ENCODE data around the gene TBC1D10A.

Gene TBC1D10A

GRCh38 chr22:30288419-30289140 lies 38.2 kb downstream of the TBC1D10A start:
- Histone ChIP-seq H3K27me3 (ENCODE audit: insufficient read depth, low read length) (no peaks in the 10 kb centered on the region), H3K79me1 (ENCODE audit: low read length) (peaks cover 10% of the 10 kb centered on the region), H4K8ac (ENCODE audit: low read depth, low read length) (peak overlapping the region; percentile 20), H3K27ac (ENCODE audit: low read depth, low read length) (peak overlapping the region; percentile 77), H3K4me1 (ENCODE audit: control insufficient read depth in 1 of 2, insufficient read depth in 2 of 2, low read length in 2 of 2) (peaks cover 24 to 27% of the 10 kb centered on the region in 2 experiments), H3K79me2 (ENCODE audit: control insufficient read depth, insufficient read depth, low read length, poor library complexity) (peaks cover 6% of the 10 kb centered on the region), H2AFZ (ENCODE audit: insufficient read depth, low read length, poor library complexity) (peak overlapping the region; percentile 5), H3K14ac (ENCODE audit: low read length) (peak overlapping the region; percentile 87), H3K4me3 (ENCODE audit: low read depth, low read length) (peak overlapping the region; percentile 84), H2BK12ac (ENCODE audit: low read length) (peak overlapping the region; percentile 51), H4K12ac (ENCODE audit: low read depth, low read length) (peak overlapping the region; percentile 43), H3K36me3 (ENCODE audit: control insufficient read depth in 1 of 2, insufficient read depth in 2 of 2, low read length in 2 of 2) (peaks cover 51 to 55% of the 10 kb centered on the region in 2 experiments), H2AK5ac (ENCODE audit: low read length) (peak overlapping the region; percentile 5), H3K9me3 (ENCODE audit: insufficient read depth, low read depth, low read length) (peaks cover 3% of the 10 kb centered on the region), H3K4ac (ENCODE audit: low read depth, low read length) (peak overlapping the region; percentile 58), H3K18ac (ENCODE audit: low read length) (peak overlapping the region; percentile 31), H2BK120ac (ENCODE audit: insufficient read depth, low read length, poor library complexity) (peak overlapping the region; percentile 72), H3K9ac (ENCODE audit: low read length) (peak overlapping the region; percentile 70), H3K4me2 (ENCODE audit: low read length) (peak overlapping the region; percentile 81), H4K91ac (ENCODE audit: low read depth, low read length) (peak overlapping the region; percentile 77), H2BK5ac (ENCODE audit: low read depth, low read length, poor library complexity) (peak overlapping the region; percentile 81), H3K23ac (ENCODE audit: low read length) (no peak overlapping the region)
- WGBS (ENCODE audit: extremely low coverage, insufficient coverage, insufficient read length) = no CpG with 5 or more reads among the region's 27 CpGs
- DNase-seq = no peak

DNA sequence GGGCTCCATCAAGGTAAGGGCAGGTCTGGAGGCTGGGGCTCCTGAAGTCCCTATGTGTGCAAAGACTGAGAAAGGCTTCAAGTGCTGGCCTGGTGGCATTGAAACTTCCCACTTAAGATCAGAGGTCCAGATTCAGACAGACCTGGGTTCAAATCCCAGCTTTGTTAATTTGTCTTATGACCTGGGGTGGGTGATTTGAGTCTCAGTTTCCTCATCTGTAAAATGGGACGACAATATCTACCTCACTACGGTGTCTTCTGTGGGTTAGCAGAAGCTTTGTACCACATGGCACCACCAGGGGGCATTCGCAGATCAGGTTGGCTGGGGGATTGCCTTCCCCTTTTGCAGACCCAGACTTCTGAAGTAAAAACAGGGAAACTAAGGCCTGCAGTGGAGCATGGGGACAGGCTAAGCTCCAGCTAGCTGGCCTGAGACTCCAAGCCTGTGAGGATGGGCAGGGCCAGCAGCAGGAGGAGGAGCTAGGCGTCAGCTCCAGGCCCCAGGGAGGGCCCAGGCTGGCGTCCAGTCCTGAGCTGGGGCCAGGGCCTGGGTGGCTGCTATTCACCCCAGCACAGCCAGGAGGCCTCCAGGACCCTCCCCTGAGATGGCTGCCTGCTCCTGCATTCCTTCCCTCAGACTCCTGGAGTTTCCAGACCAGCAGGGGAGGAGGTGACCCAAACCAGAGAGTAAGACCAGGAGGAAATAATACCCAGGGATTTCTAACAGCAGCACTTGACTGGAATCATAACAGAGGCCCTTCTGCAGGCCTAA lies 38.9 kb downstream of the TBC1D10A start:
- Histone ChIP-seq H3K4me1 (ENCODE audit: control insufficient read depth in 1 of 2, insufficient read depth in 2 of 2, low read length in 2 of 2) (peaks cover 24 to 29% of the 10 kb centered on the region in 2 experiments), H3K27ac (ENCODE audit: low read depth, low read length) (peak overlapping the region; percentile 77), H3K4me3 (ENCODE audit: low read depth, low read length) (no peak overlapping the region), H3K79me1 (ENCODE audit: low read length) (peaks cover 10% of the 10 kb centered on the region), H3K4ac (ENCODE audit: low read depth, low read length) (no peak overlapping the region), H4K91ac (ENCODE audit: low read depth, low read length) (no peak overlapping the region), H3K9me3 (ENCODE audit: insufficient read depth, low read depth, low read length) (peaks cover 5% of the 10 kb centered on the region), H3K79me2 (ENCODE audit: control insufficient read depth, insufficient read depth, low read length, poor library complexity) (peaks cover 6% of the 10 kb centered on the region), H3K36me3 (ENCODE audit: control insufficient read depth in 1 of 2, insufficient read depth in 2 of 2, low read length in 2 of 2) (peaks cover 49 to 55% of the 10 kb centered on the region in 2 experiments), H2BK120ac (ENCODE audit: insufficient read depth, low read length, poor library complexity) (no peak overlapping the region), H3K18ac (ENCODE audit: low read length) (no peak overlapping the region), H2AK5ac (ENCODE audit: low read length) (no peak overlapping the region), H3K27me3 (ENCODE audit: insufficient read depth, low read length) (no peaks in the 10 kb centered on the region), H3K4me2 (ENCODE audit: low read length) (peak overlapping the region; percentile 81), H3K23ac (ENCODE audit: low read length) (no peak overlapping the region), H4K8ac (ENCODE audit: low read depth, low read length) (no peak overlapping the region), H2BK5ac (ENCODE audit: low read depth, low read length, poor library complexity) (peak overlapping the region; percentile 81), H3K9ac (ENCODE audit: low read length) (no peak overlapping the region), H4K12ac (ENCODE audit: low read depth, low read length) (no peak overlapping the region), H2AFZ (ENCODE audit: insufficient read depth, low read length, poor library complexity) (no peak overlapping the region), H2BK12ac (ENCODE audit: low read length) (no peak overlapping the region), H3K14ac (ENCODE audit: low read length) (no peak overlapping the region)
- no CpG with 5 or more reads among the region's 5 CpGs for WGBS (ENCODE audit: extremely low coverage, insufficient coverage, insufficient read length)
- peak; percentile 95 to 97 for DNase-seq

- WGBS (ENCODE audit: extremely low coverage, insufficient coverage, insufficient read length) = no CpG with 5 or more reads among the region's 31 CpGs
- peak; percentile 50 to 77 for DNase-seq
- no peak overlapping the region for H3K9ac ChIP-seq (ENCODE audit: low read length)
Measured at GRCh38 chr22:30286813-30287647, 39.7 kb downstream of the TBC1D10A start.

DNA sequence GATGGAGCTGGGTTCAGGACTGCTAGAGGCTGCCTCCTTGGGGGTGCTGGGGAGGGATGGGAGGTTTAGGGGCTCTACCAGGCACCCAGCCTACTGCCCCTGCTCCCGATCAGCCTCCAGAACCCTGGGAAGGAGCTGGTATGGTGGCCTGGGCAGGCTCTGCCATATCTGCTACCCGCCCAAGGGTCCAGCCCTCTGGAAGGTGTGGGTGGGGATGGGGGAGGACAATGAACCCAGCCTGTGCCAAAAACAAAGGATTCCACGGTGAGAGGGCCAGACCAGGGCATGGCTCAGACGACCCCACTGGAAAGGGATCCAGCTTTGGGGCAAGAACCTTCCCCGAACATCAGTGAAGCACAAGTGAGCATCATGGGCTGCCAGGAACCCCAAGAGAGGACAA lies 40.4 kb downstream of the TBC1D10A start:
- Histone ChIP-seq H3K4ac (ENCODE audit: low read depth, low read length) (no peak overlapping the region), H3K4me3 (ENCODE audit: low read depth, low read length) (no peak overlapping the region), H2BK120ac (ENCODE audit: insufficient read depth, low read length, poor library complexity) (no peak overlapping the region), H3K27me3 (ENCODE audit: insufficient read depth, low read length) (no peaks in the 10 kb centered on the region), H4K12ac (ENCODE audit: low read depth, low read length) (no peak overlapping the region), H2BK5ac (ENCODE audit: low read depth, low read length, poor library complexity) (no peak overlapping the region), H3K14ac (ENCODE audit: low read length) (no peak overlapping the region), H3K36me3 (ENCODE audit: control insufficient read depth in 1 of 2, insufficient read depth in 2 of 2, low read length in 2 of 2) (peaks cover 34 to 41% of the 10 kb centered on the region in 2 experiments), H3K18ac (ENCODE audit: low read length) (no peak overlapping the region), H3K9ac (ENCODE audit: low read length) (no peak overlapping the region), H3K9me3 (ENCODE audit: insufficient read depth, low read depth, low read length) (peaks cover 5% of the 10 kb centered on the region), H3K79me1 (ENCODE audit: low read length) (peaks cover 10% of the 10 kb centered on the region), H4K8ac (ENCODE audit: low read depth, low read length) (no peak overlapping the region), H3K4me1 (ENCODE audit: control insufficient read depth in 1 of 2, insufficient read depth in 2 of 2, low read length in 2 of 2) (peaks cover 19 to 25% of the 10 kb centered on the region in 2 experiments), H3K27ac (ENCODE audit: low read depth, low read length) (no peak overlapping the region), H3K79me2 (ENCODE audit: control insufficient read depth, insufficient read depth, low read length, poor library complexity) (peaks cover 6% of the 10 kb centered on the region), H2AFZ (ENCODE audit: insufficient read depth, low read length, poor library complexity) (no peak overlapping the region), H2BK12ac (ENCODE audit: low read length) (no peak overlapping the region), H3K4me2 (ENCODE audit: low read length) (no peak overlapping the region), H4K91ac (ENCODE audit: low read depth, low read length) (no peak overlapping the region), H2AK5ac (ENCODE audit: low read length) (no peak overlapping the region), H3K23ac (ENCODE audit: low read length) (no peak overlapping the region)
- DNase-seq = no peak
- no CpG with 5 or more reads among the region's 5 CpGs for WGBS (ENCODE audit: extremely low coverage, insufficient coverage, insufficient read length)

More at GRCh38 chr22:30286813-30287647, 39.7 kb downstream of the TBC1D10A start:
- H2BK5ac ChIP-seq (ENCODE audit: low read depth, low read length, poor library complexity) = no peak overlapping the region
- H3K79me1 ChIP-seq (ENCODE audit: low read length) = peaks cover 10% of the 10 kb centered on the region
- H2AK5ac ChIP-seq (ENCODE audit: low read length) = no peak overlapping the region
- no peak overlapping the region for H2AFZ ChIP-seq (ENCODE audit: insufficient read depth, low read length, poor library complexity)
- no peak overlapping the region for H2BK120ac ChIP-seq (ENCODE audit: insufficient read depth, low read length, poor library complexity)
- H3K18ac ChIP-seq (ENCODE audit: low read length) = no peak overlapping the region
- H2BK12ac ChIP-seq (ENCODE audit: low read length) = no peak overlapping the region
- H4K12ac ChIP-seq (ENCODE audit: low read depth, low read length) = no peak overlapping the region
- H4K91ac ChIP-seq (ENCODE audit: low read depth, low read length) = no peak overlapping the region
- H3K27ac ChIP-seq (ENCODE audit: low read depth, low read length) = no peak overlapping the region
- H3K4ac ChIP-seq (ENCODE audit: low read depth, low read length) = no peak overlapping the region
- no peaks in the 10 kb centered on the region for H3K27me3 ChIP-seq (ENCODE audit: insufficient read depth, low read length)
- peaks cover 41 to 48% of the 10 kb centered on the region in 2 experiments for H3K36me3 ChIP-seq (ENCODE audit: control insufficient read depth in 1 of 2, insufficient read depth in 2 of 2, low read length in 2 of 2)
- H3K4me2 ChIP-seq (ENCODE audit: low read length) = no peak overlapping the region
- H3K9me3 ChIP-seq (ENCODE audit: insufficient read depth, low read depth, low read length) = peaks cover 5% of the 10 kb centered on the region
- H3K4me1 ChIP-seq (ENCODE audit: control insufficient read depth in 1 of 2, insufficient read depth in 2 of 2, low read length in 2 of 2) = peaks cover 24 to 29% of the 10 kb centered on the region in 2 experiments
- no peak overlapping the region for H3K4me3 ChIP-seq (ENCODE audit: low read depth, low read length)
- H3K79me2 ChIP-seq (ENCODE audit: control insufficient read depth, insufficient read depth, low read length, poor library complexity) = peaks cover 6% of the 10 kb centered on the region
- no peak overlapping the region for H3K14ac ChIP-seq (ENCODE audit: low read length)
- no peak overlapping the region for H4K8ac ChIP-seq (ENCODE audit: low read depth, low read length)
- H3K23ac ChIP-seq (ENCODE audit: low read length) = no peak overlapping the region

Data from trophoblast cell (in vitro differentiated cells and primary cell).